ENCODE measurements around the gene SLC37A1. TPM values are rescaled to one million over a fixed set of nuclear protein-coding genes. Genes with fewer than 3 reads are reported as not detected.

Gene SLC37A1
- total and polyA plus RNA-seq, 5 donors from 2014 or later, result 2.8 to 18.8 (median 3.6) TPM

DNA sequence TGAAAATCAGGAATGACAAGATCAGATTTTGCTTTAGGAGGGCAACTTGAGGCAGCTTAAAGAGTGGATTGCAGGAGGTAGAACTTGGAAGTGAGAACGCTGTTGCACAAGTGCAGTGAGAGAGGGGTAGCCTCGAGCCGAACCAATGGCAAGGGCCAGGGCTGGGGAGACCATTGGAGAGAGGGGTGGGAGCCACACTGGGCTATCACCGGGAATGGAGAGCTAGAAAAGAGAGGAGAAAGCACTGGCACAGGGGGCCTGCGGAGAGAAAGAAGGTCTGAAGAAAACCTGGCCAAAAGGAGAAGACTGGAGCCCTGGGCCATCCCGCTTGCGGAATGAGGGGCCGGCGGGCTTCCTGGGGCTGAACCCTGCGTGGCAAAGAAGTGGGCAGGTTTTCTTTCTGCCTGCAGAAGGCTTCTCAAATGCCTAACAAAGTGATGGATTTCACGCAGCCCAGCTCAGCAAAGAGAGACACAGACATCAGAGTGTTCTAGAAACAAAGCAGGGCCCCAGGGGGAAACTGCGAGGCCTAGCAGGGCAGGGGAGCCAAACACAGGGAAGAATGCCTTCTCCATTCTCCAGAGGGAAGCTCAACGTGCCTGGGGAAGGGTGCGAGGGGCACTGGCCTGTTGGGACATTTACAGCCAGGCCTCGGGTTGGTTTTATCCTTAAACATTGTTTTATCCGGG lies 1.2 kb upstream of the SLC37A1 start:
- H3K27ac Mint-ChIP-seq, result peak overlapping the region in 2 of 3 donors; percentile 34 to 81
- peaks cover 2% of the 10 kb centered on the region for H3K36me3 ChIP-seq (ENCODE audit: control insufficient read depth, insufficient read depth, low read length)
- no peaks in the 10 kb centered on the region for H3K9me3 Mint-ChIP-seq
- peak overlapping the region; percentile 85 to 91 (median 87) for H3K4me3 Mint-ChIP-seq
- H3K27ac ChIP-seq (ENCODE audit: insufficient read depth, low read length, poor library complexity, severe bottlenecking), result no peak overlapping the region
- H3K27me3 Mint-ChIP-seq, result peaks cover 16% of the 10 kb centered on the region
- H3K4me3 ChIP-seq (ENCODE audit: low read depth, low read length), result no peak overlapping the region
- ATAC-seq (ENCODE audit: low read depth in 2 of 2) (no peak), DNase-seq (no peak)
- no peaks in the 10 kb centered on the region for H3K27me3 ChIP-seq (ENCODE audit: control insufficient read depth, insufficient read depth, low read length)
- peaks cover 0 to 37% (median 13%) of the 10 kb centered on the region in 4 donors for H3K4me1 Mint-ChIP-seq
- no peaks in the 10 kb centered on the region for H3K9me3 ChIP-seq (ENCODE audit: control insufficient read depth in 2 of 2, low read length in 2 of 2)
- H3K4me1 ChIP-seq (ENCODE audit: control insufficient read depth, insufficient read depth, low read length, poor library complexity, severe bottlenecking), result peaks cover 27% of the 10 kb centered on the region
- peaks cover 11% of the 10 kb centered on the region for H3K36me3 Mint-ChIP-seq

DNA sequence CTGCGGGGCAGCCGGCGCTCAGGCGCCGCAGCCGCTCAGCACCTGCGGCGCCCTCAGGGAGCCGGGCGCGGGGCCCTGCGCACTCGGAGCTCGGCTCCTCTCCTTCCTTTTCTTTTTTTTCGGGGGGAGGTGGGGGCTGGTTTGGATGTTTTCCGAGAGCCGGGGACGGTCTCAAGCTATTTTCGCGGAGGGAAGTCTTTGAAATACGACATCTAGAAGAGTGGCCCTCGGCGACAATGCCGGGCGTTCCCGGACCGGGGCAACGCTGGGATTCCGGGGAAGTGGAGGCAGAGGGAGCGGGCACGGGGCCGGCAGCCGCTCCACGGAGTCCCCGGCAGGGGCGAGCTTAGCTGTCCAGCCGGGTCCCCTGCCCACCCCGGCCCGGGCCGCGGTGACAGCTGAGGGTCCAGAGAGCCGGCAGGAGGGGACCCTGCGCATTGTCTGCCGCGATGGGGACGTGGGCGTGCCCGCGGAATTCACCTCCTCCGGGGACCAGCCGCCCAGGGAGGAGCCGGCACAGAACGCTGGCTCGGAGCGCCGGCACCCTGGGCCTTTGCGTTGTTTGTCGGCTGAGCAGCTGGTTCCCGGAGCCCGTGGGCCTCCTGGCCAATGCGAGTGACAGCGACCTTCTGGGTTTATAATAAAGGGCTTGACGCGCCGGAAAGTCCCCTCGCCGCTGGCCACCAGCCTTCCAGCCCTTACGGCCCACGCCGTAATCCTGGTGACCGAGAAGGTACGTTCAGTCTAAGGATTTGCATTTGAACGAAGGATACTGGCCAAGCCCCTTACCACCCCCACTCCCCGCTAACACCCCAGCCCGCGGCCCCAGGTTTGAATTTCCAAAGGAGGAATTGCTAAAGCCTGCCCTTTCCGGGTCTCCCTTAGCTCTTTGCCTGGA lies 582 bp downstream of the SLC37A1 start:
- Histone ChIP-seq H3K4me1 (ENCODE audit: control insufficient read depth, insufficient read depth, low read length, poor library complexity, severe bottlenecking) (peaks cover 27% of the 10 kb centered on the region), H3K27me3 (ENCODE audit: control insufficient read depth, insufficient read depth, low read length) (no peaks in the 10 kb centered on the region), H3K36me3 (ENCODE audit: control insufficient read depth, insufficient read depth, low read length) (peaks cover 13% of the 10 kb centered on the region), H3K4me3 (ENCODE audit: low read depth, low read length) (peak overlapping the region; percentile 71), H3K9me3 (ENCODE audit: control insufficient read depth in 2 of 2, low read length in 2 of 2) (no peaks in the 10 kb centered on the region), H3K27ac (ENCODE audit: insufficient read depth, low read length, poor library complexity, severe bottlenecking) (peak overlapping the region; percentile 65)
- Mint-ChIP-seq H3K27ac (peak overlapping the region; percentile 62 to 90 (median 78)), H3K27me3 (peaks cover 12% of the 10 kb centered on the region), H3K9me3 (no peaks in the 10 kb centered on the region), H3K4me1 (peaks cover 0 to 46% (median 16%) of the 10 kb centered on the region in 4 donors), H3K4me3 (peak overlapping the region; percentile 82 to 96 (median 87)), H3K36me3 (peaks cover 24% of the 10 kb centered on the region)
- ATAC-seq (ENCODE audit: low read depth in 2 of 2) (peak; percentile 59 to 62), DNase-seq (peak; percentile 25 to 47 (median 38))

DNA sequence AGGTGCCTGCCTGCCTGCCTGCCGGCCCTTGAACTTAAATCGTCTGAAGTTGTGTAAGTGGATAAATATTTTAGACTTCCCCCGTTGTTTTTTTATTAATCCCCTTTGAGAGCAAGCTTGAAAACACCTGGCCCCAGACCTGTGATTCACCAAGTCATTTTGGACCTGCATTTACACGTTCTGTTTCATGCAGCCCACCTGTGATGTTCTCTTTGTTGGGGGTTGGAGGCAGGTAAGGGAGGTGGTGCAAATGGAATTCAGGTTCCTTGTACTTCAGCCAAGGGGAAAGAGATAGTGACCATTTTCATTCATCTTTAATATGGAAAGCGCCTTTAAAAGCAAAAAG lies 1.2 kb downstream of the SLC37A1 start:
- H3K4me3 Mint-ChIP-seq, result peak overlapping the region; percentile 82 to 96 (median 87)
- H3K36me3 Mint-ChIP-seq, result peaks cover 27% of the 10 kb centered on the region
- Histone ChIP-seq H3K4me3 (ENCODE audit: low read depth, low read length) (peak overlapping the region; percentile 71), H3K27me3 (ENCODE audit: control insufficient read depth, insufficient read depth, low read length) (no peaks in the 10 kb centered on the region), H3K9me3 (ENCODE audit: control insufficient read depth in 2 of 2, low read length in 2 of 2) (no peaks in the 10 kb centered on the region), H3K36me3 (ENCODE audit: control insufficient read depth, insufficient read depth, low read length) (peaks cover 16% of the 10 kb centered on the region), H3K27ac (ENCODE audit: insufficient read depth, low read length, poor library complexity, severe bottlenecking) (no peak overlapping the region), H3K4me1 (ENCODE audit: control insufficient read depth, insufficient read depth, low read length, poor library complexity, severe bottlenecking) (peaks cover 27% of the 10 kb centered on the region)
- peak overlapping the region; percentile 62 to 90 (median 78) for H3K27ac Mint-ChIP-seq
- DNase-seq, result no peak
- no peaks in the 10 kb centered on the region for H3K9me3 Mint-ChIP-seq
- ATAC-seq (ENCODE audit: low read depth in 2 of 2), result no peak
- peaks cover 5 to 46% (median 20%) of the 10 kb centered on the region in 4 donors for H3K4me1 Mint-ChIP-seq
- H3K27me3 Mint-ChIP-seq, result peaks cover 8% of the 10 kb centered on the region

DNA sequence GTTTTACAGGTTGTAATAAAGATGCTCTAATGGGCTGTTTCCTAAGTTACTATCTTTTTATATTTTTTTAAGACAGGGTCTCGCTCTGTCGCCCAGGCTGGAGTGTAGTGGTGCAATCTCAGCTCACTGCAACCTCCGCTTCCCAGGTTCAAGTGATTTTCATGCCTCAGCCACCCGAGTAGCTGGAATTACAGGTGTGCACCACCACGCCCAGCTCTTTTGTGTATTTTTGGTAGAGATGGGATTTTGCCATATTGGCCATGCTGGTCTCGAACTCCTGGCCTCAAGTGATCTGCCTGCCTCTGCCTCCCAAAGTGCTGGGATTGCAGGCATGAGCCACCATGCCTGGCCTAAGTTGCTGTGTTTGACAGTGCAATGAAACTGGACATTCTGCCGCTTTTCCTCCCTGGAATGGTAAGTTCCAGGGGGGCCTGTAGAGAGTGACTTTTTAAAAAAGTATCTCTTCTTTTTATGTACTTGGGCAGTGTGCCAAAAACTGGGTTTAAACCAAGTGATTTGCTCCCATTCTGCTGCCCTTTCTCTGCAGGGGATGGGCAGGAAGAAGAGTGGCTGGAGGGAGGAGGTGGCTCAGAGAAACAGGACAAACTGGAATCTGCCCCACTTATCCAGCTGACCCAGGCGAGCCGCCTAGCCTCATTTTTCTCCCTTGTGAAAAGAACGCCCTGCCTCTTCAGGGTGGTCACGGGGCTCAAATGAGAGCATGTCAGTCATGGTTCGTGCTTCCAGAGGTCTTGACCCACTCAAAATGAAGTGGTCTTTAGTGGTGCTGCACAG lies 2.3 kb downstream of the SLC37A1 start:
- peaks cover 9 to 48% (median 23%) of the 10 kb centered on the region in 4 donors for H3K4me1 Mint-ChIP-seq
- peaks cover 8% of the 10 kb centered on the region for H3K27me3 Mint-ChIP-seq
- H3K4me3 Mint-ChIP-seq, result peak overlapping the region; percentile 82 to 96 (median 87)
- no peaks in the 10 kb centered on the region for H3K9me3 Mint-ChIP-seq
- H3K27me3 ChIP-seq (ENCODE audit: control insufficient read depth, insufficient read depth, low read length), result no peaks in the 10 kb centered on the region
- DNase-seq, result no peak
- peak overlapping the region in 2 of 3 donors; percentile 12 to 62 for H3K27ac Mint-ChIP-seq
- peaks cover 18% of the 10 kb centered on the region for H3K36me3 ChIP-seq (ENCODE audit: control insufficient read depth, insufficient read depth, low read length)
- H3K27ac ChIP-seq (ENCODE audit: insufficient read depth, low read length, poor library complexity, severe bottlenecking), result no peak overlapping the region
- ATAC-seq (ENCODE audit: low read depth in 2 of 2), result no peak
- peaks cover 35% of the 10 kb centered on the region for H3K36me3 Mint-ChIP-seq
- H3K4me3 ChIP-seq (ENCODE audit: low read depth, low read length), result no peak overlapping the region
- H3K9me3 ChIP-seq (ENCODE audit: control insufficient read depth in 2 of 2, low read length in 2 of 2), result no peaks in the 10 kb centered on the region
- H3K4me1 ChIP-seq (ENCODE audit: control insufficient read depth, insufficient read depth, low read length, poor library complexity, severe bottlenecking), result peaks cover 27% of the 10 kb centered on the region

DNA sequence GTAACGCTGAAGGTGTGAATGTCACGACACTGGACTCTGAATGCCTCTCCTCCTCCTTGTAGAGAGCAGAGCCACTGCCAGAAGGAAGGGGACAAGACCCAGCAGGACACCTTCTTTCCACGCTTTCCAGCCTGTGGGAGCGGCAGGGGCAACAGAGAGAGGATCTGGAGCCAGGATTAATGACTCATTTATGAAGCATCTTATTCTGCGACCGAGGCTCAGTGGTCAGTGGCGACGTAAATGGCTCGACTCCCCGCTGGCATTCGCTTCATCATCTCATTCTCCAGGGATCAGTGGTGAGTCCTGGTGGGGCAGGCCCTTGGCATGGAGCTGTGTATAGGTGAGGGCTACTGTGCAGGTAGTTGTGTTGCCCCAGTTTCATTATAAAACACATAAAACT lies 4.6 kb downstream of the SLC37A1 start:
- H3K36me3 ChIP-seq (ENCODE audit: control insufficient read depth, insufficient read depth, low read length), result peaks cover 32% of the 10 kb centered on the region

DNA sequence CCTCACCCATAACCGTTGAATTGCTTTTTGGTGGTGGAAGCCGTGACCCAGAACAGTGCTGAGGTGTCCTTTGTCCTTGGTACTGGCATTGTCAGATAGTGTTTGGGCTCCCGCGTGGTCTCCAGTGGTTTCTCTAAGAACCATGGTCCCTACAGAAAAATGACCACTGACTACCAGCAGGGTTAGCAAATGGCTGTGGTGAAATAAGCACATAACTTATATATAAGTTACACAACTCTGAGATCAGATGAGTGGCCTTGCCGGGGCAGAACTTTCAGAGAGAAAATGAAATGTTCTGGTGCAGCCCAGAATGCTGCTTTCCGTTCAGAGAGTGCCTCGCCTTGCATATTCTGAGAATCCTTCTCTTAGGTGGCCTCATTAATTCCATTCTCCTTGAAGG lies 5.0 kb downstream of the SLC37A1 start:
- H3K4me1 ChIP-seq (ENCODE audit: control insufficient read depth, insufficient read depth, low read length, poor library complexity, severe bottlenecking), result peaks cover 22% of the 10 kb centered on the region
- peaks cover 43% of the 10 kb centered on the region for H3K36me3 Mint-ChIP-seq
- no peaks in the 10 kb centered on the region for H3K27me3 Mint-ChIP-seq
- no peak overlapping the region for H3K27ac Mint-ChIP-seq
- H3K4me3 ChIP-seq (ENCODE audit: low read depth, low read length), result no peak overlapping the region
- peaks cover 33% of the 10 kb centered on the region for H3K36me3 ChIP-seq (ENCODE audit: control insufficient read depth, insufficient read depth, low read length)
- DNase-seq (no peak), ATAC-seq (ENCODE audit: low read depth in 2 of 2) (no peak)
- H3K9me3 Mint-ChIP-seq, result no peaks in the 10 kb centered on the region
- H3K27ac ChIP-seq (ENCODE audit: insufficient read depth, low read length, poor library complexity, severe bottlenecking), result no peak overlapping the region
- no peaks in the 10 kb centered on the region for H3K27me3 ChIP-seq (ENCODE audit: control insufficient read depth, insufficient read depth, low read length)
- H3K4me1 Mint-ChIP-seq, result peaks cover 9 to 45% (median 23%) of the 10 kb centered on the region in 4 donors
- no peak overlapping the region for H3K4me3 Mint-ChIP-seq
- no peaks in the 10 kb centered on the region for H3K9me3 ChIP-seq (ENCODE audit: control insufficient read depth in 2 of 2, low read length in 2 of 2)

More for the DNA sequence above, 4.6 kb downstream of the SLC37A1 start:
- Histone ChIP-seq H3K27ac (ENCODE audit: insufficient read depth, low read length, poor library complexity, severe bottlenecking) (no peak overlapping the region), H3K9me3 (ENCODE audit: control insufficient read depth in 2 of 2, low read length in 2 of 2) (no peaks in the 10 kb centered on the region), H3K4me1 (ENCODE audit: control insufficient read depth, insufficient read depth, low read length, poor library complexity, severe bottlenecking) (peaks cover 23% of the 10 kb centered on the region), H3K4me3 (ENCODE audit: low read depth, low read length) (no peak overlapping the region), H3K27me3 (ENCODE audit: control insufficient read depth, insufficient read depth, low read length) (no peaks in the 10 kb centered on the region)
- Mint-ChIP-seq H3K27me3 (no peaks in the 10 kb centered on the region), H3K27ac (no peak overlapping the region), H3K4me3 (no peak overlapping the region), H3K4me1 (peaks cover 9 to 46% (median 23%) of the 10 kb centered on the region in 4 donors), H3K36me3 (peaks cover 42% of the 10 kb centered on the region), H3K9me3 (no peaks in the 10 kb centered on the region)
- DNase-seq, result no peak
- no peak for ATAC-seq (ENCODE audit: low read depth in 2 of 2)

DNA sequence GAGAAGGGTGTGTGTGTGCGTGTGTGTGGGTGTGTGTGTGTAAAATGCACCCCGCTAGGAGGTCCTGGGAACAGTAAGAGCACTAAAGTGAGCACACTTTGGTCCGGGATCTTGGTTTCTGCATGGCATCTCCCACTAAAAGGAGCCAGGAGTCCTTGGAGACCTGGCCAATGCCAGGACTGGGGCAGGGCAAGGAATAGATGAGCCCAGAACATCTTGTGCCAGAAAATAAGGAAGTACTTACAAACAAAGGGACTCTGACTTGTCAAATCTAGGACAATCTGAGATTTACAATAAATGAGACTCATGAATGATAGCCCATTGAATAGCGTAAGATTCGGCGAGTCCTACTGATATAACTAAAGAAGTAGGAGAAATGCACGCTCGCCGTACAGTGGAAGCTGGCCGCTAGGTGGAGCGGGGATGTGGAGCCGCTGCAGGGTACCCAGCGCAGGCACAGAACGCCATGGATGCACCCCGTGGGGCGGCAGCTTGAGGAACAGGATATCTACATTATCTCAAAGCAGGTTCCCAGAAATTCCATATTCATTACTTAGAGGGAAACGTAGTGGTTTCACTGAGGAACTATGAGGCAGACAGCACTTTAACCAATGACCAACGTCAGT lies 7.1 kb downstream of the SLC37A1 start:
- H3K4me3 ChIP-seq (ENCODE audit: low read depth, low read length), result no peak overlapping the region
- no peak overlapping the region for H3K27ac ChIP-seq (ENCODE audit: insufficient read depth, low read length, poor library complexity, severe bottlenecking)
- DNase-seq (no peak), ATAC-seq (ENCODE audit: low read depth in 2 of 2) (no peak)
- no peaks in the 10 kb centered on the region for H3K9me3 ChIP-seq (ENCODE audit: control insufficient read depth in 2 of 2, low read length in 2 of 2)
- H3K4me1 Mint-ChIP-seq, result peaks cover 9 to 49% (median 28%) of the 10 kb centered on the region in 4 donors
- H3K27ac Mint-ChIP-seq, result no peak overlapping the region
- no peak overlapping the region for H3K4me3 Mint-ChIP-seq
- peaks cover 9% of the 10 kb centered on the region for H3K4me1 ChIP-seq (ENCODE audit: control insufficient read depth, insufficient read depth, low read length, poor library complexity, severe bottlenecking)
- H3K36me3 ChIP-seq (ENCODE audit: control insufficient read depth, insufficient read depth, low read length), result peaks cover 33% of the 10 kb centered on the region
- H3K27me3 ChIP-seq (ENCODE audit: control insufficient read depth, insufficient read depth, low read length), result no peaks in the 10 kb centered on the region
- no peaks in the 10 kb centered on the region for H3K27me3 Mint-ChIP-seq
- no peaks in the 10 kb centered on the region for H3K9me3 Mint-ChIP-seq
- H3K36me3 Mint-ChIP-seq, result peaks cover 48% of the 10 kb centered on the region
